Endothelial cell of umbilical vein (primary cell): ENCODE measurements around the gene H19. TPM values are rescaled to one million over a fixed set of nuclear protein-coding genes. Genes with fewer than 3 reads are reported as not detected.

Source experiments
- BruUV-seq: library from RNA; stranded (reverse); fragments of 400-500 nt; replicated peaks from 2 replicates; lab custom pipeline; 2021; lab: Mats Ljungman, UMichigan
- CTCF ChIA-PET: fragments of 300-600, 350-600 bp; sonication (Branson Sonifier 250); formaldehyde crosslinking; loops from one replicate; lab custom pipeline; 2021; ENCODE audit warnings: antibody characterized with exemption, inconsistent platforms; lab: Charles Lee
- POLR2A ChIA-PET: fragments of 300-600, 350-600 bp; sonication (Branson Sonifier 250); formaldehyde crosslinking; loops from one replicate; lab custom pipeline; 2021; ENCODE audit warnings: antibody characterized with exemption, inconsistent platforms; lab: Charles Lee
- DNase-seq: peaks from one replicate; pipeline ENCODE4 v3.0.0-alpha.2; 2011; ENCODE audit warnings: low read depth, low spot score
- FAIRE-seq: peaks from 2 replicates; lab custom pipeline; 2011; peaks lifted over from hg19 to GRCh38; lab: Jason Lieb, UNC
- H2AFZ ChIP-seq: 2 replicates; pipeline ENCODE4 v1.6.0; 2012; ENCODE audit warnings: low read depth, low read length, control low read depth, inconsistent platforms
- H3K27ac ChIP-seq: 2 replicates; pipeline ENCODE4 v1.5.1; 2011; ENCODE audit warnings: low read depth, mild to moderate bottlenecking, control low read depth, low read length, moderate library complexity; ENCODE audit not compliant: insufficient read depth
- H3K27me3 ChIP-seq, 2 experiments: 2 replicates each; pipeline versions ENCODE4 v1.6.0 to v1.6.1; 2011; ENCODE audit warnings: low read length in 2 of 2, mixed read lengths in 1 of 2; ENCODE audit not compliant: control insufficient read depth in 2 of 2, insufficient read depth in 2 of 2
- H3K36me3 ChIP-seq, 2 experiments: 2 replicates in 1 of 2; 3 replicates in 1 of 2; pipeline ENCODE4 v1.5.1; 2011; ENCODE audit warnings: low read length in 2 of 2, mild to moderate bottlenecking in 1 of 2, moderate library complexity in 1 of 2; ENCODE audit not compliant: control insufficient read depth in 2 of 2, insufficient read depth in 2 of 2; ENCODE audit errors: extremely low read depth in 1 of 2
- H3K4me1 ChIP-seq: 3 replicates; pipeline ENCODE4 v1.5.1; 2011; ENCODE audit warnings: mild to moderate bottlenecking, low read length; ENCODE audit not compliant: control insufficient read depth, insufficient read depth; ENCODE audit errors: extremely low read depth
- H3K4me2 ChIP-seq: 2 replicates; pipeline ENCODE4 v1.6.1; 2011; ENCODE audit warnings: low read length, control low read depth, mixed read lengths; ENCODE audit not compliant: insufficient read depth
- H3K4me3 ChIP-seq, 3 experiments: fragments of 200-600 bp in 1 of 3; sonication (generic), shearing (Covaris generic) in 1 of 3; replicated peaks in 1 of 3; 2 replicates each; pipeline ENCODE4 v1.5.1; 2011 to 2016; ENCODE audit warnings: control low read depth in 3 of 3, low read length in 3 of 3, mild to moderate bottlenecking in 2 of 3, inconsistent platforms in 1 of 3, low read depth in 1 of 3, moderate library complexity in 1 of 3; ENCODE audit not compliant: insufficient read depth in 1 of 3
- H3K79me2 ChIP-seq: 2 replicates; pipeline ENCODE4 v1.6.0; 2012; ENCODE audit warnings: low read length, inconsistent platforms; ENCODE audit not compliant: control insufficient read depth, insufficient read depth
- H3K9ac ChIP-seq: replicated peaks from 2 replicates; pipeline ENCODE3; 2011; ENCODE audit warnings: low read length, control low read depth; ENCODE audit not compliant: insufficient read depth; ENCODE audit errors: extremely low read depth
- H3K9me1 ChIP-seq: replicated peaks from 3 replicates; pipeline ENCODE4 v1.6.0; 2011; ENCODE audit warnings: mild to moderate bottlenecking, low read length; ENCODE audit not compliant: control insufficient read depth, insufficient read depth; ENCODE audit errors: extremely low read depth
- H3K9me3 ChIP-seq: replicated peaks from 2 replicates; pipeline ENCODE4 v1.5.1; 2012; ENCODE audit warnings: low read length, inconsistent platforms; ENCODE audit not compliant: control insufficient read depth, insufficient read depth
- H4K20me1 ChIP-seq: replicated peaks from 2 replicates; pipeline ENCODE3; 2011; ENCODE audit warnings: mild to moderate bottlenecking, low read length; ENCODE audit not compliant: control insufficient read depth, insufficient read depth; ENCODE audit errors: extremely low read depth
- CTCF ChIP-seq, 2 donors: IDR thresholded peaks; 1 replicate in 1 of 2; 2 replicates in 1 of 2; pipeline ENCODE4 v1.5.1; 2011; ENCODE audit warnings: low read length in 2 of 2, mild to moderate bottlenecking in 2 of 2, moderate library complexity in 2 of 2, control low read depth in 1 of 2, inconsistent platforms in 1 of 2, low read depth in 1 of 2; ENCODE audit not compliant: insufficient read depth in 1 of 2; ENCODE audit errors: extremely low read depth in 1 of 2
- EZH2 ChIP-seq: IDR thresholded peaks from 2 replicates; pipeline ENCODE4 v1.6.1; 2012; ENCODE audit warnings: borderline replicate concordance, low read depth, mild to moderate bottlenecking, moderate library complexity, low read length, inconsistent platforms; ENCODE audit not compliant: severe bottlenecking
- FOS ChIP-seq: IDR thresholded peaks from 2 replicates; pipeline ENCODE4 v1.6.1; 2011; ENCODE audit warnings: mild to moderate bottlenecking, low read length, moderate library complexity, borderline replicate concordance; ENCODE audit not compliant: insufficient read depth
- GATA2 ChIP-seq: IDR thresholded peaks from 2 replicates; pipeline ENCODE4 v1.7.0; 2011; ENCODE audit warnings: low read depth, mild to moderate bottlenecking, moderate library complexity, mixed read lengths, low read length; ENCODE audit not compliant: insufficient read length, insufficient read depth
- JUN ChIP-seq: IDR thresholded peaks from 2 replicates; pipeline ENCODE4 v1.6.1; 2011; ENCODE audit warnings: borderline replicate concordance, low read depth; ENCODE audit not compliant: insufficient read length, insufficient read depth
- MAX ChIP-seq: IDR thresholded peaks from 2 replicates; pipeline ENCODE4 v1.6.1; 2011; ENCODE audit not compliant: insufficient read depth, insufficient read length
- MYC ChIP-seq: IDR thresholded peaks from one replicate; pipeline ENCODE4 v1.6.1; 2011; ENCODE audit warnings: mild to moderate bottlenecking, low read depth, low read length
- POLR2A ChIP-seq: IDR thresholded peaks from 2 replicates; pipeline ENCODE4 v1.6.1; 2012; ENCODE audit warnings: low read depth, mild to moderate bottlenecking, control low read depth, low read length
- POLR2AphosphoS5 ChIP-seq: IDR thresholded peaks from 2 replicates; pipeline ENCODE4 v1.6.1; 2012; ENCODE audit warnings: low read depth, mild to moderate bottlenecking, control low read depth, low read length, moderate library complexity; ENCODE audit not compliant: insufficient read depth
- dilution Hi-C: fragments of 300-500 bp; cut with MboI; formaldehyde crosslinking; loops from one replicate; pipeline ENCODE4 v1.15.0; 2019; ENCODE audit warnings: low sequenced_read_pairs; ENCODE audit not compliant: extremely low pct_ligation_motif_present
- intact Hi-C: fragments of 100-400 bp; cut with micrococcal nuclease; formaldehyde crosslinking; loops from one replicate; pipeline ENCODE4 v1.10.0; 2022
- polyA plus RNA-seq, 4 experiments: library from polyadenylated mRNA; depleted of rRNA in 3 of 4; stranded (reverse) in 3 of 4; unstranded in 1 of 4; fragments of >200 nt; gene quantifications; 2 replicates each; pipeline versions ENCODE4 v1.2.1 to v1.2.3, GENCODE V29; 2011 to 2012; ENCODE audit warnings: missing spikeins in 1 of 4
- total RNA-seq: library from RNA; stranded (reverse); gene quantifications from 2 replicates; pipeline ENCODE4 v1.2.3, GENCODE V29; 2021

Gene H19
- total and polyA plus RNA-seq, 2 donors (not counting 3 experiments of a cell fraction or from before 2014, with no cell fraction given), result 0.21 to 3.2 TPM

GRCh38 chr11:1994121-1994520 is 3.5 kb downstream of the H19 start:
- H3K4me2 ChIP-seq, result no peak overlapping the region
- H3K4me1 ChIP-seq, result no peaks in the 10 kb centered on the region
- CTCF ChIA-PET, result interaction anchor here (1.1 kb wide), 1 partner anchor 112 kb away, joined by 5 read pairs; no protein-coding TSS in a partner anchor
- H3K9ac ChIP-seq, result no peak overlapping the region
- no peaks in the 10 kb centered on the region for H3K27me3 ChIP-seq
- intact Hi-C loops, result no loop called here
- no peak overlapping the region for H3K4me3 ChIP-seq
- no peaks in the 10 kb centered on the region for H3K9me1 ChIP-seq
- no peak overlapping the region for H3K27ac ChIP-seq
- no peak overlapping the region for H2AFZ ChIP-seq
- no peaks in the 10 kb centered on the region for H4K20me1 ChIP-seq
- no peak for TF ChIP-seq MYC
- TF ChIP-seq EZH2, result no peak
- TF ChIP-seq GATA2, result no peak
- no peak for TF ChIP-seq FOS
- TF ChIP-seq JUN, result no peak
- no peak for TF ChIP-seq MAX
- no peak for TF ChIP-seq POLR2A
- no peak for TF ChIP-seq CTCF (IDR thresholded peaks at IDR 0.05; ENCODE audit: extremely low read depth in 1 of 2, insufficient read depth in 1 of 2, low read depth in 1 of 2, low read length in 2 of 2)
- no peak for TF ChIP-seq POLR2AphosphoS5
- POLR2A ChIA-PET, result no interaction called here
- FAIRE-seq (no peak), DNase-seq (no peak)
- no peaks in the 10 kb centered on the region for H3K79me2 ChIP-seq
- BruUV-seq, result no TSS peak
- no peaks in the 10 kb centered on the region for H3K36me3 ChIP-seq
- dilution Hi-C loops, result no loop called here
- no peaks in the 10 kb centered on the region for H3K9me3 ChIP-seq
